Activated naive CD4-positive, alpha-beta T cell treated with Interleukin-2 at 50 U/mL for 16 hours (primary cell): ENCODE measurements around the gene TBC1D22A.

Experiments
- DNase-seq: peaks from one replicate; pipeline ENCODE4 v3.0.0-alpha.2; 2020

Gene TBC1D22A

GRCh38 chr22:47091246-47091651 is 328.8 kb downstream of the TBC1D22A start:
- no peak for DNase-seq

DNA sequence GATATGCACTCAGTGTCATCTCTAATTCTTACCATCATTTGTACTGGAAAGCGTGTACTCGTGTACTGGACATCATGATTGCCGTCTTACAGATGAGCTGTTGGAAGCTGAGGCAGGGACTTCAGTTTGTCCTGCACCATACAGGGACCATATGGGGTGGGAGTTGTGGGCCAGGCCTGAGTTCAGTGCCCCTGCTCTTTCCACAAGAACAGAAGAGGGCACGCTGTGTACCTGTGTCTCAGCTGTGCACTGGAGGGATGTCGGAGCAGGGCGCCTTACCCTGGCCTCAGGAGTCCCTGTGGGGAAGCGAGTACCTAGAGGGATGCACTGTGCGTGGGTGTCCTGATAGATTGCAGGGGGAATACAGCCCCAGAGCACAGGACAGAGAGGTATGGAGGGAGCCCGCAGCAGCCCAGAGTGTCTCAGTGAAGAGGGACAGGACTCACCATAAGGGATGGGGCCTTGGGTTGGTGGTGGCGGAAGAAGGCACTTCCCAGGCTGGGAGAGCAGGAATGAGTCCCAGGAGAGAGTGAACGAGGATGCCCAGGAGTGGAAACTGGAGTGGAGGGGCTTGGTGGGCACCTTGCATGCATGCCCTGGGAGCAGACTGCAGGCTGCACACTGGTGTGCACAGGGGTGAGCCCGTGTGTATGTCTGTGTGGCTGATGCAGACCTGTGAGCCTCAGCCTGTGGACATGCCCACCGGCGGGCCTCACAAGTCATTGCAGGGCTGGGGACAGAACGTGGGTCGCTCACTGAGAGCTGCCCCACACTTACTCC is 329.7 kb downstream of the TBC1D22A start:
- DNase-seq = no peak

DNA sequence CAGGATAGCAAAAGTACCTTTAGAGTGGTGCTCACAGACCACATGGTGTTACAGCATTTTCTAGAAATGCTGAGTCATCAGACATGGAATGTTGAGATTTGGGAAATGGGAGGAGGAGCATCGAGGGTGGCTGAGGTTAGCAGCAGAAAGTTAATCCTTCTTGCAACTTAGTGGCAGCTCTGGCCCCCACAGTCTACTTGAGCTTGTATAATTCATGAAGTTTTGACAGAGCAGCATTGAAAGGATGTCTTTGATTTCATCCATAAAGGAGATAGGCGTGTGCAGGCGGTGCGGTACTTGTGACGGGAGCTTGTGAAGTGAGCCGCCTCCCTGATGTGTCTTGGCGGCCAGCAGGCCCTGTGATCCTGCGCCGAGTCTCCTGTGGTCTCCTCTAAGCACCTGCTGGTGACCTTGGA is 330.5 kb downstream of the TBC1D22A start:
- no peak for DNase-seq

GRCh38 chr22:47093720-47094119 is 331.3 kb downstream of the TBC1D22A start:
- DNase-seq = no peak

- DNase-seq = no peak
Measured at GRCh38 chr22:47094861-47095330, 332.4 kb downstream of the TBC1D22A start.

DNA sequence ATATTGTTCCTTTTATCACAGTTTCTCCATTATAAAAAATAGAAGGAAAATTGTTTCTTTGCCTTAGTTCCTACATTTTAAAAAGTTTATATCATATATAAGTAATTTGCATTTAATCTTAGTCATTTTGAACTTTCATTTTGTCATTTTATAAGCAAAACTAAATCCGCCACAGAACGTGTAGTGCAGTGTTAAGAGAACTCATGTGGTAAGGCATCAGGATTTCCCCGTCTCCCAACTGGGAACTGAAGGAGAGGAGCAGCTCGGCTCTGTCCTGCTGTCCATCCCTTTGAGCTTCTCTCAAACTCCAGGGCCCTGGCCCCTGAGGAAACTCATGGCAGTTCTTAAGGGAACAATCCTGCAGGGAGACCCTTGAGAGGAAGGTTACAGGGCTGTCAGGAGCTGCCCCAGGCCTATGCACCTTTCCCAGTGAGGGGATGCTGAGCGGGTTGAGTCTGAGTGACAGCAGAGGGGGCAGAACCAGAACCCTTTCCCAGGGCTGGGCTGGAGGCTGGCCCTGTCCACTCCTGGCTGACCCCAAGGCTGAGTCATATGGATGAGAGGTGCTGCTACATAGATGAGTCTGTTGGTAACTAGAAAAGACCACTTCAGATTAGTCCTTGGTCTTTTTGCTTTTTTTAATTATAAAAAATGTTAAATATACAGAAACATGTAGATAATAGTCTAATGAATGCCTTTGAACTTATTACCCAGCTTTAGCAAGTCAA is 333.1 kb downstream of the TBC1D22A start:
- no peak for DNase-seq

DNA sequence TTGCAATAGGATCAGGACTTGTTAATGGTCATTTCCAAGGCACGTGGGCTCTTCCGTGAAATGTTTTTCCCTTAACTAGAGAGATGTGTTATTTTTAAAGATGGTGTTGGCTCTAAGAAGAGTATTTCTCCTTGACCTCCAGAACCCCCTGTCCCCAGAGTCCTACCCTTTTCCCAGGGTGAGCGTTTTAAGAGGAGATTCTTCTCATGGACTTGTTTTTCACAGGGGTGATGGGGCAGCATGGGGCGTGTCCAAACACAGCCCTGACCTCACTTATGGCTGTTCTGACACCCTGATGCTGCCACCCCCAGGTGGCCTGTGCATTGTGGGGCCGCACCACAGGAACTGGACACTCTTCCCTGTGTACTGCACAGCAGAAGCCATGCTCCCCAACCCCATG is 335.7 kb downstream of the TBC1D22A start:
- no peak for DNase-seq

DNA sequence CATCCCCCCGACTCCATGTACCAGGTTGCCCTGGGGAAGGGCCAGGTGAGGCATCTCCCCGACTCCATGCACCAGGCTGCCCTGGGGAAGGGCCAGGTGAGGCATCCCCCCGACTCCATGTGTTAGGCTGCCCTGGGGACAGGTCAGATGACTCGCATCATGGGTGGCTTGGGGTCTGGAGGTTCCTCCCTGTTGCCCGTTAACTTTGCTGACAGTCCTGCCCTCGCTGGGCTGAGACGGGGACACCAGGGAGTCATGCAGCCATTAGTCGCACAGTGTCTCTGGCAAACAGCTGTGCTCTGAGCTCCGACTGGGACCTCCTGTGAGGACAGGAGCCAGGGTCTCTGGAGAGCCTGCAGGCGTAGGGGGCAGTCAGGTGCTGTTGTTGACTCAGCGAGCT is 336.1 kb downstream of the TBC1D22A start:
- no peak for DNase-seq

GRCh38 chr22:47100019-47100418 is 337.6 kb downstream of the TBC1D22A start:
- DNase-seq = no peak

DNA sequence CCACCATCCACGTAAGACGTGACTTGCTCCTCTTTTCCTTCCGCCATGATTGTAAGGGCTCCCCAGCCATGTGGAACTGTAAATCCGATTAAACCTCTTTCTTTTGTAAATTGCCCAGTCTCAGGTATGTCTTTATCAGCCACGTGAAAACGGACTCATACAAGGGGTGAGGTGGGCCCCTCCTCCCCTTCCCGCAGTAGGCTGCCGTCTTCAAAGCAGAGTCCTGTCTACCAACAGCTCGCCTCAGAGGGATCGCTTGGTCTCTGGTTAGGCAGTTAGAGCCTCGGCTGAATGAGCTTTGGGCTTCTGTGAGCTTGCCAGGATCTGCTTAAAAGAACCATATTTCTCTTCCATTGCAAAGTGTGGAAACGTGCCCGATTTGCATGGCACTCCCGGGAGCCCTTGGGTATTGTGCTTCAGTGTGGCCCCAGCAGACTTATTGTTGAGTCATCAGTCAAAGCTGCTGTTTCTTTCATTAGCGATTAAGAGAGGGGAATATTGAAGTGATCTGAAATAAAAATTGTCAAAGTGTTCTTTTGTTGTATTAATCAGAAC is 338.3 kb downstream of the TBC1D22A start:
- DNase-seq = no peak

DNA sequence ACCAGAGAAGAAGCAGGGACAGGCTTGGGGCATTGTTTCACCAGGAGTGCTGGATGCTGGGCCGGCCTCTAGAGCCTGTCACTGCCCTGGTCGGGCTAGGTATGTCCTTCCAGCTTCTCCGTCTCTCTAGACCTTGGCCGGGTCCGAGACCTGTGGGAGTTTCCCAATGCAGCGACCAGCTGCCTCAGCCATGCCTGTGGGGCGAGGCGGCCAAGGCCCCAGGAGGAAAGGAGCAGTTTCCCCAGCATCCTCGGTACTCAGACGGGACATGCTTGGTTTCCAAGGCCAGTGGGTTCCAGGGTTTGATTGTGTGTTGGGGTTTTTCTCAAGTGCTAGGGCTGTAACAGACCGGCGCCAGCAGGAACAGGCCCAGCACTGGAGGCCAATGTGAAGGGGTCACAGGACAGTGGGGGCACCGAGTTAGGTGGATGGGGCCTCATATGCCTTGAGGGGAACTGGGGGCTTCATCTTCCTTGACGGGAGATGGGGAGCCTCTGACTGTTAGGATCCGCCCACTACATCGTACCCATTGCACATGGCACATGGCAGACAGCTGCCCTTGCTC is 339.0 kb downstream of the TBC1D22A start:
- DNase-seq = no peak

- DNase-seq = no peak
Measured at GRCh38 chr22:47102081-47102480, 339.6 kb downstream of the TBC1D22A start.

- no peak for DNase-seq
Measured at GRCh38 chr22:47102648-47103047, 340.2 kb downstream of the TBC1D22A start.

DNA sequence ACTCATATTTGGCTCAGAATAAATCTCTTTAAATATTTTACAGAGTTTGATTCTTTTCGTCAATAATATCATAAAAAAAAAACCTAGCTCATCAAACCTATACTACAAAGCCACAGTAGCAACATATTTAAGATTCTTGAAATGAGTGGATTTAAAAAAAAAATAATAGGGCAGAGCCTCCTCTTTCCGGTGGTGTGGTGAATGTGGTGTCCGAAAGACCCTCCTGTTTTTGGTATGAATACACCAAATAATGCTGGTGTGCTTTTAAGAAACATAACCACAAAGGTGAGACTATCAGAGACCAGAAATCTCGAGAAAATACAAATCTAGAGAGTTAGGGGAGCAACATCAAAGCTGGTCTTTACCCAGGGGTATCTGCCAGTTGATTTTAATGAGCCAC is 342.6 kb downstream of the TBC1D22A start:
- DNase-seq = no peak

DNA sequence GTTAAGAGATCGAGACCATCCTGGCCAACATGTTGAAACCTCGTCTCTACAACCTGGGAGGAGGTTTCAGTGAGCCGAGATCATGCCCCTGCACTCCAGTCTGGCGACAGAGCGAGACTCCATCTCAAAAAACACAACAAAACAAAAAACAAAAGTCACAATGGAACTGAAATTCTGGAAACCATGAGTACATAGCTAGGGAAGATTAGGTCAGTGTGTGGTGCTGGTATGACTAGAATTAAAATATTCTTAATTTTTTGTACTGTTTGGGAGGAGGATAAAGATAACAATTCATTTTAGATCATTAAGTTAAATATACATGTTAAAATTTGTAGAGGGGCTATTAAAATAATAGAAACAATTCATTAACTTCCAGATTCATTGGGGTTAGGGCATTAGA is 344.4 kb downstream of the TBC1D22A start:
- DNase-seq = no peak

GRCh38 chr22:47107431-47107830 is 345.0 kb downstream of the TBC1D22A start:
- DNase-seq = no peak

- no peak for DNase-seq
Measured at GRCh38 chr22:47110817-47111443, 348.5 kb downstream of the TBC1D22A start.

- no peak for DNase-seq
Measured at GRCh38 chr22:47111626-47112581, 349.5 kb downstream of the TBC1D22A start.

GRCh38 chr22:47112582-47112965 is 350.1 kb downstream of the TBC1D22A start:
- DNase-seq = no peak

GRCh38 chr22:47112994-47113852 is 350.8 kb downstream of the TBC1D22A start:
- no peak for DNase-seq

GRCh38 chr22:47113853-47114415 is 351.5 kb downstream of the TBC1D22A start:
- DNase-seq = no peak
